IMR-90 (cell line): ENCODE results near the gene NDUFC2. TPM values are rescaled to one million over a fixed set of nuclear protein-coding genes. Genes with fewer than 3 reads are reported as not detected.

ENCODE experiments used
- ATAC-seq: fragments of 200-7000 bp; cut with Tn5 transposase; 2 replicates; pipeline ENCODE4 v1.9.1; 2020; ENCODE audit warnings: low read depth, mild to moderate bottlenecking, moderate library complexity
- BruUV-seq: library from RNA; stranded (reverse); fragments of 400-500 nt; replicated peaks from 2 replicates; lab custom pipeline; 2021; lab: Mats Ljungman, UMichigan
- CTCF ChIA-PET: fragments of 300-600 bp; formaldehyde crosslinking; extraction: SDS; loops from one replicate; lab custom pipeline; 2021; ENCODE audit warnings: antibody characterized with exemption; lab: Yijun Ruan, JAX
- POLR2A ChIA-PET: fragments of 300-600 bp; sonication (Branson Sonifier 250); formaldehyde crosslinking; loops from one replicate; lab custom pipeline; 2022; ENCODE audit warnings: antibody characterized with exemption; ENCODE audit not compliant: unreplicated experiment; lab: Charles Lee
- DNase-seq: peaks from one replicate; pipeline ENCODE4 v3.0.0; 2013
- H2AFZ ChIP-seq: replicated peaks from 2 replicates; pipeline ENCODE3; 2013; ENCODE audit warnings: low read length, mild to moderate bottlenecking; ENCODE audit not compliant: poor library complexity
- H2AK5ac ChIP-seq: 2 replicates; pipeline ENCODE4 v1.6.1; 2013; ENCODE audit warnings: low read depth, low read length, inconsistent platforms
- H2AK9ac ChIP-seq: replicated peaks from 2 replicates; pipeline ENCODE3; 2013; ENCODE audit warnings: mild to moderate bottlenecking, low read depth, low read length, moderate library complexity; ENCODE audit not compliant: poor library complexity
- H2BK120ac ChIP-seq: 2 replicates; pipeline ENCODE4 v1.6.1; 2013; ENCODE audit warnings: low read depth, low read length, inconsistent platforms
- H2BK15ac ChIP-seq: 3 replicates; pipeline ENCODE4 v1.6.1; 2013; ENCODE audit warnings: low read depth, low read length, inconsistent platforms
- H2BK20ac ChIP-seq: 2 replicates; pipeline ENCODE4 v1.6.1; 2013; ENCODE audit warnings: low read depth, mild to moderate bottlenecking, inconsistent platforms, low read length, moderate library complexity
- H2BK5ac ChIP-seq: 2 replicates; pipeline ENCODE4 v1.6.1; 2013; ENCODE audit warnings: mild to moderate bottlenecking, low read depth, low read length, inconsistent platforms; ENCODE audit not compliant: poor library complexity, severe bottlenecking
- H3K14ac ChIP-seq: replicated peaks from 2 replicates; pipeline ENCODE4 v1.6.1; 2013; ENCODE audit warnings: low read depth, low read length, inconsistent platforms
- H3K18ac ChIP-seq: 2 replicates; pipeline ENCODE4 v1.6.1; 2013; ENCODE audit warnings: low read depth, low read length, control low read depth
- H3K23ac ChIP-seq: 2 replicates; pipeline ENCODE4 v1.6.1; 2013; ENCODE audit warnings: low read depth, low read length, inconsistent platforms
- H3K27ac ChIP-seq: 2 replicates; pipeline ENCODE4 v1.5.1; 2013; ENCODE audit warnings: mild to moderate bottlenecking, control low read depth, low read length; ENCODE audit not compliant: insufficient read depth
- H3K27me3 ChIP-seq: 2 replicates; pipeline ENCODE4 v1.6.1; 2013; ENCODE audit warnings: low read length; ENCODE audit not compliant: control insufficient read depth, insufficient read depth
- H3K36me3 ChIP-seq: 2 replicates; pipeline ENCODE4 v1.6.1; 2013; ENCODE audit warnings: low read length, mixed read lengths; ENCODE audit not compliant: control insufficient read depth, insufficient read depth
- H3K4ac ChIP-seq: 2 replicates; pipeline ENCODE4 v1.6.1; 2013; ENCODE audit warnings: low read depth, low read length, inconsistent platforms
- H3K4me1 ChIP-seq: 2 replicates; pipeline ENCODE4 v1.6.1; 2013; ENCODE audit warnings: low read length, mixed read lengths; ENCODE audit not compliant: control insufficient read depth, insufficient read depth
- H3K4me2 ChIP-seq: 2 replicates; pipeline ENCODE4 v1.6.1; 2013; ENCODE audit warnings: low read depth, mild to moderate bottlenecking, control low read depth, low read length, moderate library complexity
- H3K4me3 ChIP-seq: 2 replicates; pipeline ENCODE4 v1.5.1; 2013; ENCODE audit warnings: low read depth, mild to moderate bottlenecking, control low read depth, low read length, moderate library complexity; ENCODE audit not compliant: insufficient read depth
- H3K56ac ChIP-seq: 2 replicates; pipeline ENCODE4 v1.6.1; 2013; ENCODE audit warnings: low read length, inconsistent platforms; ENCODE audit not compliant: insufficient read depth; ENCODE audit errors: extremely low read depth
- H3K79me1 ChIP-seq, 2 experiments: 2 replicates each; pipeline ENCODE4 v1.6.1; 2013; ENCODE audit warnings: low read length in 2 of 2, inconsistent platforms in 1 of 2, low read depth in 1 of 2
- H3K9ac ChIP-seq: 2 replicates; pipeline ENCODE4 v1.6.1; 2013; ENCODE audit warnings: low read depth, low read length, control low read depth
- H3K9me1 ChIP-seq: 2 replicates; pipeline ENCODE4 v1.6.1; 2013; ENCODE audit warnings: low read length, inconsistent platforms; ENCODE audit not compliant: insufficient read depth
- H3K9me3 ChIP-seq: 2 replicates; pipeline ENCODE4 v1.6.1; 2013; ENCODE audit warnings: low read length; ENCODE audit not compliant: control insufficient read depth, insufficient read depth
- H4K20me1 ChIP-seq: 2 replicates; pipeline ENCODE4 v1.6.1; 2013; ENCODE audit warnings: low read length, inconsistent platforms; ENCODE audit not compliant: insufficient read depth
- H4K5ac ChIP-seq: 2 replicates; pipeline ENCODE4 v1.6.1; 2013; ENCODE audit warnings: mild to moderate bottlenecking, low read depth, low read length, control low read depth
- H4K8ac ChIP-seq, 2 experiments: 2 replicates each; pipeline ENCODE4 v1.6.1; 2013; ENCODE audit warnings: low read depth in 2 of 2, low read length in 2 of 2, control low read depth in 1 of 2, inconsistent platforms in 1 of 2
- H4K91ac ChIP-seq: 2 replicates; pipeline ENCODE4 v1.6.1; 2013; ENCODE audit warnings: low read depth, low read length, inconsistent platforms; ENCODE audit not compliant: insufficient read depth
- CEBPB ChIP-seq: IDR thresholded peaks from 2 replicates; pipeline ENCODE4 v1.6.1; 2012; ENCODE audit warnings: low read depth, low read length, improper control_type of control experiment
- CTCF ChIP-seq: conservative IDR thresholded peaks from 2 replicates; pipeline ENCODE4 v1.5.1; 2012; ENCODE audit warnings: mild to moderate bottlenecking, low read depth, low read length, improper control_type of control experiment
- FOS ChIP-seq: fragments of 150-350 bp; IDR thresholded peaks from 2 replicates; pipeline ENCODE4 v1.6.1; 2016; ENCODE audit warnings: low read depth, low read length
- MAFK ChIP-seq: IDR thresholded peaks from 2 replicates; pipeline ENCODE4 v1.6.1; 2012; ENCODE audit warnings: low read depth, low read length, improper control_type of control experiment
- MAZ ChIP-seq: IDR thresholded peaks from 2 replicates; pipeline ENCODE4 v1.6.1; 2012; ENCODE audit warnings: low read depth, mild to moderate bottlenecking, low read length, improper control_type of control experiment, moderate library complexity, borderline replicate concordance
- MXI1 ChIP-seq: IDR thresholded peaks from 2 replicates; pipeline ENCODE4 v1.6.1; 2012; ENCODE audit warnings: low read depth, mild to moderate bottlenecking, low read length, moderate library complexity, borderline replicate concordance
- NFE2L2 ChIP-seq: fragments of 150-350 bp; IDR thresholded peaks from 2 replicates; pipeline ENCODE4 v1.6.1; 2016; ENCODE audit warnings: low read depth, mild to moderate bottlenecking, low read length
- POLR2A ChIP-seq: IDR thresholded peaks from 2 replicates; pipeline ENCODE4 v1.6.1; 2012; ENCODE audit warnings: mild to moderate bottlenecking, low read depth, low read length
- RAD21 ChIP-seq: IDR thresholded peaks from 2 replicates; pipeline ENCODE4 v1.6.1; 2012; ENCODE audit warnings: low read length, improper control_type of control experiment
- RCOR1 ChIP-seq: IDR thresholded peaks from 2 replicates; pipeline ENCODE4 v1.6.1; 2012; ENCODE audit warnings: mild to moderate bottlenecking, low read length, improper control_type of control experiment; ENCODE audit not compliant: insufficient replicate concordance
- RFX5 ChIP-seq: IDR thresholded peaks from 2 replicates; pipeline ENCODE4 v1.8.0; 2012; ENCODE audit warnings: low read depth, mild to moderate bottlenecking, low read length, moderate library complexity
- SMC3 ChIP-seq: fragments of 150-350 bp; IDR thresholded peaks from 2 replicates; pipeline ENCODE4 v1.6.1; 2016; ENCODE audit warnings: low read depth, mild to moderate bottlenecking, antibody characterized with exemption, low read length, moderate library complexity
- USF2 ChIP-seq: fragments of 150-350 bp; IDR thresholded peaks from 2 replicates; pipeline ENCODE4 v1.6.1; 2017; ENCODE audit warnings: mild to moderate bottlenecking, antibody characterized with exemption, low read length, low read depth
- WGBS, 2 experiments: methylation state at CpG; one replicate each; pipeline versions ENCODE4 v1.1.5 to v1.1.7; 2013; ENCODE audit warnings: missing lambda C conversion rate in 2 of 2; ENCODE audit not compliant: insufficient read length in 1 of 2; ENCODE audit errors: extremely low coverage in 2 of 2; 5-methylcytosine and 5-hydroxymethylcytosine counted together
- dilution Hi-C: fragments of 300-500 bp; cut with HindIII; formaldehyde crosslinking; loops from one replicate; pipeline ENCODE4 v1.14.3; 2018; ENCODE audit warnings: low sequenced_read_pairs; ENCODE audit not compliant: unreplicated experiment
- in situ Hi-C: fragments of 300-500 bp; cut with MboI; formaldehyde crosslinking; loops from 3 replicates; pipeline ENCODE4 v1.14.3; 2019; ENCODE audit warnings: low sequenced_read_pairs, inconsistent platforms, mixed read lengths
- intact Hi-C: fragments of 100-400 bp; cut with micrococcal nuclease; formaldehyde crosslinking; loops from 2 replicates; pipeline ENCODE4 v1.10.0; 2022
- polyA plus RNA-seq, 3 experiments: library from polyadenylated mRNA; depleted of rRNA; stranded (reverse); fragments of >200 nt; gene quantifications; 2 replicates each; pipeline ENCODE4 v1.2.3, GENCODE V29; 2012; ENCODE audit warnings: low replicate concordance in 1 of 3
- total RNA-seq: library from RNA; depleted of rRNA; stranded (reverse); fragments of >200 nt; gene quantifications from 2 replicates; pipeline ENCODE4 v1.2.3, GENCODE V29; 2012

NDUFC2 gene
- total and polyA plus RNA-seq, 2 of the 4 experiments (the other 2 are of a cell fraction): 146 to 340 TPM

GRCh38 chr11:78067704-78068103 is 12.0 kb downstream of the NDUFC2 start:
- dilution Hi-C loops: no loop called here
- H3K18ac ChIP-seq: no peak overlapping the region
- H3K23ac ChIP-seq: no peak overlapping the region
- H3K4ac ChIP-seq: no peak overlapping the region
- no peaks in the 10 kb centered on the region; the same call in 1 of the 2 replicates for H3K4me1 ChIP-seq
- H3K36me3 ChIP-seq: peaks cover 24% of the 10 kb centered on the region
- H2BK5ac ChIP-seq: no peak overlapping the region
- H3K9me1 ChIP-seq: peaks cover 7% of the 10 kb centered on the region
- peaks cover 11% of the 10 kb centered on the region for H4K20me1 ChIP-seq
- H3K9ac ChIP-seq: no peak overlapping the region
- H4K91ac ChIP-seq: no peak overlapping the region
- no peak overlapping the region for H3K4me2 ChIP-seq
- WGBS, 2 experiments: no CpG with 5 or more reads among the region's 4 CpGs
- H2AFZ ChIP-seq: no peak overlapping the region
- in situ Hi-C loops: no loop called here
- no peak overlapping the region for H2BK20ac ChIP-seq
- H3K56ac ChIP-seq: no peak overlapping the region
- CTCF ChIA-PET: no interaction called here
- no peaks in the 10 kb centered on the region for H3K9me3 ChIP-seq
- no peak overlapping the region for H3K4me3 ChIP-seq
- no peak overlapping the region for H2BK15ac ChIP-seq
- H4K5ac ChIP-seq: no peak overlapping the region
- intact Hi-C loops: no loop called here
- H4K8ac ChIP-seq: no peak overlapping the region
- H2AK5ac ChIP-seq: no peak overlapping the region
- DNase-seq (no peak), ATAC-seq (no peak)
- no peak overlapping the region for H2AK9ac ChIP-seq
- no peak overlapping the region for H2BK120ac ChIP-seq
- no peak overlapping the region for H3K14ac ChIP-seq
- TF ChIP-seq NFE2L2 (no peak), SMC3 (no peak), RAD21 (no peak), RFX5 (no peak), RCOR1 (no peak), USF2 (no peak), FOS (no peak), MXI1 (no peak), CTCF (no peak), MAFK (no peak), CEBPB (no peak), MAZ (no peak), POLR2A (no peak)
- peaks cover 22 to 52% of the 10 kb centered on the region in 2 experiments for H3K79me1 ChIP-seq
- no TSS peak for BruUV-seq
- H3K27me3 ChIP-seq: no peaks in the 10 kb centered on the region
- no peak overlapping the region for H3K27ac ChIP-seq
- POLR2A ChIA-PET: no interaction called here
